GM13977 (cell line): Measurements from ENCODE around the gene IL15RA.

Source experiments
- DNase-seq: peaks from one replicate; pipeline ENCODE4 v3.0.0; 2012; ENCODE audit warnings: low spot score
- in situ Hi-C: fragments of 300-500 bp; cut with MboI; formaldehyde crosslinking; loops from one replicate; pipeline ENCODE4 v1.12.0; 2022; ENCODE audit warnings: low sequenced_read_pairs, low pct_unique_long_range_greater_than_20kb, mixed read lengths, inconsistent platforms; ENCODE audit not compliant: unreplicated experiment
- TF ChIP-seq, protein P1 (sequence below): IDR thresholded peaks from 2 replicates; pipeline ENCODE4 v1.5.1; 2012; ENCODE audit warnings: mild to moderate bottlenecking, control low read depth; ENCODE audit not compliant: insufficient read depth; ENCODE audit errors: extremely low read depth, missing control alignments

The IL15RA gene

DNA sequence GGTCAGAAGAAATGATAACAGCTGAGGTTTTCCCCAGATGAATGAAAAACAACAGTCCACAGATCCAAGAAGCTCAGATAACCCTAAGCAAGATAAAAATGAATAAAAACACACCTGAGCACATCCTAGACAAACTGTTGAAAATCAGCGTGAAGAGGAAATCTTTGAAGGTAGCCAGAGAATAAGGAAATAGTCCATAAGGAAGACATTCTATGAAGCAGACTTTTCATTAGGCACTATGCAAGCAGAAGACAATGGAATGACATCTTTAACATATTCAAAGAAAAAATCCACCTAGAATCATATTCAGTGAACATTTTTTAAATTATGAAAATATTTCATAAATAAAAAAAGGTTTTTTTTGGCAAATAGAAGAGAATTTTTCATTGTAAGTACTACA lies 15.1 kb upstream of the IL15RA start:
- no peak for DNase-seq
- TF ChIP-seq, protein P1, sequence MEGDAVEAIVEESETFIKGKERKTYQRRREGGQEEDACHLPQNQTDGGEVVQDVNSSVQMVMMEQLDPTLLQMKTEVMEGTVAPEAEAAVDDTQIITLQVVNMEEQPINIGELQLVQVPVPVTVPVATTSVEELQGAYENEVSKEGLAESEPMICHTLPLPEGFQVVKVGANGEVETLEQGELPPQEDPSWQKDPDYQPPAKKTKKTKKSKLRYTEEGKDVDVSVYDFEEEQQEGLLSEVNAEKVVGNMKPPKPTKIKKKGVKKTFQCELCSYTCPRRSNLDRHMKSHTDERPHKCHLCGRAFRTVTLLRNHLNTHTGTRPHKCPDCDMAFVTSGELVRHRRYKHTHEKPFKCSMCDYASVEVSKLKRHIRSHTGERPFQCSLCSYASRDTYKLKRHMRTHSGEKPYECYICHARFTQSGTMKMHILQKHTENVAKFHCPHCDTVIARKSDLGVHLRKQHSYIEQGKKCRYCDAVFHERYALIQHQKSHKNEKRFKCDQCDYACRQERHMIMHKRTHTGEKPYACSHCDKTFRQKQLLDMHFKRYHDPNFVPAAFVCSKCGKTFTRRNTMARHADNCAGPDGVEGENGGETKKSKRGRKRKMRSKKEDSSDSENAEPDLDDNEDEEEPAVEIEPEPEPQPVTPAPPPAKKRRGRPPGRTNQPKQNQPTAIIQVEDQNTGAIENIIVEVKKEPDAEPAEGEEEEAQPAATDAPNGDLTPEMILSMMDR, result no peak
- in situ Hi-C loops, result no loop called here

GRCh38 chr10:5991708-5992107 lies 14.4 kb upstream of the IL15RA start:
- TF ChIP-seq, protein P1, result no peak
- DNase-seq, result no peak
- in situ Hi-C loops, result no loop called here

DNA sequence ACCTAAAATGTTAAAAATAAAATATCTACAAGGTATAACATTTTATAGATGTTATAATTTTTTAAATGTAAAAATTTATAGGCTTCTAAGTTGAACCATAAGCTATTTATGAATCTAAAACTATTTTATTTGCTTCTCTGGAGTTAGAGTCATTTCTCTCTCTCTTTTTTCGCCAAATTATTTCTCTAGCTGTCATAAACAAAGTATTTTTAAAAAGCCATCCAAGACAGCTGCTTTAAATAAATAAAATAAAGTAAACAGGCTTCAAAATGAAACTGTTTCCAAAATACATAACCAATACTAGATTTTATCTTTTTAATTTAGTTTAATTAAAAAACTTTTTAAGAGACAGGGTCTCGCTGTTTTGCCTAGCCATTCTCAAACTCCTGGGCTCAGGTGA lies 12.4 kb upstream of the IL15RA start:
- TF ChIP-seq, protein P1, result no peak

DNA sequence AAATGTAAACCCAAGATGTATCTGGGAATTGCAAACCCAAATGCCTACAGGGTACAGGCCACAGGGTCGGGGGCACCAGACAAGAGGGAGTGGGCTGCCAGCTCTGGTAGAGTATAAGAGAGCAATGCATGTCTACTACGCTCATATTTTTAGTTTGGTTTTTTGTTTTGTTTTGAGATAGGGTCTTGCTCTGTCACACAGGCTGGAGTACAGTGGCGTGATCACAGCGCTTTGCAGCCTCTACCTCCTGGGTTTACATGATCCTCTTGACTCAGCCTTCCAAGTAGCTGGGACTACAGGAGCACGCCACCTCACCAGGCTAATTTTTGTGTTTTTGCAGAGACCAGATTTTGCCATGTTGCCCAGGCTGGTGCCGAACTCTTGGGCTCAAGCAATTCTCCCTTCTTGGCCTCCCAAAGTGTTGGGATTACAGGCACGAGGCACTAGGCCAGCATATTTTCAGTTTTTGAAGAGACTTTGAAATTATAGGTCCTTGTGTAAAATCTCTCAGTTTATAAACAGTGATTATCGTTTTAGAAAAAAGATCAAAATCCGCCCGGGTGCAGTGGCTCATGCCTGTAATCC lies 11.1 kb upstream of the IL15RA start:
- no peak for DNase-seq
- in situ Hi-C loops, result no loop called here
- TF ChIP-seq, protein P1, result no peak

More for the DNA sequence above, 12.4 kb upstream of the IL15RA start:
- in situ Hi-C loops, result no loop called here
- DNase-seq, result no peak

DNA sequence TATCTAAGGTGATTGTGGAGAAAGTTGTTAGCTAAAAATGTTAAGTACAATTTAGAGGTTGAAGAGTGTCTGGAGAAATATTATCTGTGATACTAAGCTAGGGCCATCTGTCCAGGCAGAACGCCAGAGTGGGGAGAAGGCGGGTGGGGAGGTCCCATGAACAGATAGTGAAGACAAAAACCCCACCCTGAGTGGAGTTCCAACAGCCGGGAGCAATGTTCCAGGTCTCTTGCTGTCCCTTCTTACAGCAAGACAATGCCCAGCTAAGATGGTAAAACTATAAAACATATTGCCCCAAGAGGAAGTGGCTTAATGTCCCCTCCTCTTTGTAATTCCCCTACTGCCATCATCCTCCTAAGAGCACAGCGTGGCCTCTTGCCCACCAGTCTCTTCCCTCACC lies 10.4 kb upstream of the IL15RA start:
- TF ChIP-seq, protein P1, result no peak
- in situ Hi-C loops, result no loop called here
- DNase-seq, result no peak

DNA sequence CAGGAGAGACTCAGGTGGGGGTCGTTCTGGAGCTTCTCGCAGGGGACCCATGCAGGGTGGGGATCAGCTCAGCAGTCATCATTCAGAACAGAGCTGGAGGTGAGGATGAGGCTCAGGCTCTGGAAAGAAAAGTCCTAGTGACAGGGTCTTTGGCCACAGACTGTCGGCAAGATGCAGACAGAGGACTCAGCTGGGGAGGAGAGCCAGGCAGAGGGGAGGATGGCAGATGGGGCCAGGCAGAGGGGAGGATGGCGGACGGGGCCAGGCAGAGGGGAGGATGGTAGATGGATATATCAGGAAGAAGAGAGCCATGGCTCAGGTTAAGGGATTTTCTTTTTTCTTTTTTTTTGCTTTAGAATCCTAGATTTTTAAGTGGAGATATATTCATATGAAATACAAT lies 7.7 kb upstream of the IL15RA start:
- no peak for DNase-seq
- in situ Hi-C loops, result no loop called here
- TF ChIP-seq, protein P1, result no peak

GRCh38 chr10:5983774-5984173 lies 6.4 kb upstream of the IL15RA start:
- in situ Hi-C loops, result no loop called here
- DNase-seq, result no peak
- TF ChIP-seq, protein P1, result no peak
